ENCODE measurements around the gene HECTD1.
"Not testable (repeated sequence)": the region's sequence is repeated elsewhere in the genome, so short reads cannot be mapped to it uniquely, and the experiment has no call there.

HECTD1 gene

GRCh38 chr14:31224808-31225207 lies 17.2 kb upstream of the HECTD1 start:
- DNase-seq = no peak

DNA sequence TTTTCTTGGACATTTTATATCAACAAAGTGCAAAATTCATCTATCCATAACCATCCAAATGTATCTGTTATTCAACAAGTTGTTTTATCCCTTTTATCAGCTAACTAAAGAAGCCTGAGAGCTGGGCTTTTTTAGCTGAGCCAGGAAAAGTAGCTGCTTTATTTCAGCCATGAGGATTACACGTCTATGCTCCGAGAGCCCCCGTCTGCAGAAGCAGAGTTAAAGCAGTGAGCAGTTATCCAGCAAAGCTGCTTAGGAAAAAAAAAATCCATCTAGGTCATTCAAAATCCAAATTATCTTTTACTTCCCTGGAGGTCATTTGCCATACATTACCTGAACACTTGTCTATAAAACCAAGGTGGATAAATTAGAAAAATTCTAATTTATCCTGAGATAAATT lies 15.7 kb upstream of the HECTD1 start:
- no peak for DNase-seq

DNA sequence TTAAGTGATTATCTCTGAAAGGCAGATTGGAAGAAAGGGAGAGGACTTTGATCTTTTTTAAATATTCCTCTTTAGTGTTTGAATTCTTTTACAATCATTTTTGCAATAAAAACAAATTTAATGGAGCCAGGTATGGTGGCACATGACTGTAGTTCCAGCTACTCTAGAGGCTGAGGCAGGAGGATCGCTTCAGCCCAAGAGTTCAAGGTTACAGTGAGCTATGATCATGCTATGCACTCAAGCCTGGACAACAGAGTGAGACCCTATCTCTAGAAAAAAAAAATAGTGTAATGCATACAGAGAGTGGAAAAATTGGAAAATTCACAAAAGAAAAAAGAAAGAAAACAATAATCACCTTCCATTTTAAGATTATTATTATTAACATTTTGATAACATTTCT lies 15.2 kb upstream of the HECTD1 start:
- no peak for DNase-seq

DNA sequence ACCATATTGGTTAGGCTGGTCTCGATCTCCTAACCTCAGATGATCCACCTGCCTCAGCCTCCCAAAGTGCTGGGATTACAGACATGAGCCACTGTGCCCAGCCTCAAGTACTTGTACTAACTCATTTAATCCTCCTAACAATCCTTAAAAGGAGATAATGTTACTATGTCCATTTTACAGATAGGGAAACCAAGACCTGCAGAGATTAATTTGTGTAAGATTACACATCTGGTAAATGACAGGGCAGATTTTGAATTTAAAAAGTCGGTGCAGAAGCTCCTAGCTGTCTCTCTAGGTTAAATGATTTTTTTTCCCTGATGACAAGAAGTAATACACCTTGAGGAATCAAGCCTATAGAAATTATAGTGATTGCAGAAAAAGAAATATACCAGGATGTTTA lies 13.7 kb upstream of the HECTD1 start:
- no peak for DNase-seq

DNA sequence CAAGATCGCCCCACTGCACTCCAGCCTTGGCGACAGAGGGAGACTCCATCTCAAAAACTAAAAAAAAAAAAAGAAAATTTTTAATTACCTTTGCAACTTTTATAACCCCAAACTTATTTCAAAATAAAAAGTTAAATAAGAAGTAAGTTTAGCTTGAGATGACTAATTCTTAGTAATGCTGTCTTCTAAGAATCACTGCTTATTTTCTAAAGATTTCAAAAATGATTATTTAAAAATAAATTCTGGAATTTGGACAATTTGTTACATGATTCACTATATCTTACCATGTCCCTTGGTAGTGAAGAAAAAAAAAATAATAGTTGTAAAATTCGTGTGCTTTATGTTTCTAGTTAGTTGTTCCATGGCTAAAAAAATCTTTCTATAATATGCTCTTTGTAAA lies 11.6 kb upstream of the HECTD1 start:
- DNase-seq = no peak

GRCh38 chr14:31216359-31216758 lies 8.8 kb upstream of the HECTD1 start:
- no peak for DNase-seq

DNA sequence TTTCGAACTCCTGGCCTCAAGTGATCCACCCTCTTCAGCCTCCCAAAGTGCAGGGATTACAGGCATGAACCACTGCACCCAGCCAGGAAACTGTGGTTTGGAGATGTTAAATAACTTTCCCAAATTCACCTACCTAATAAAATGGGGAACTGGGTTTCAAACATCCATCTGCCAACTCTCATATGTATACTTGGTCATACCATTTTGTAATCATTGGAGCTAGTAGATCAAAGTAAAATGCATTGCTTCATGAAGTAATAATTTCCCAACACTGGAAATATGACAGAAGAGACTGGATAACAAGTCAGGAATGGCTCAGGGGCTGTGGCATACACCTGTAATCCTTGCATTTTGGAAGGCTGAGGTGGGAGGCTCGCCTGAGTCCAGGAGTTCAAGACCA lies 5.3 kb upstream of the HECTD1 start:
- no peak for DNase-seq

DNA sequence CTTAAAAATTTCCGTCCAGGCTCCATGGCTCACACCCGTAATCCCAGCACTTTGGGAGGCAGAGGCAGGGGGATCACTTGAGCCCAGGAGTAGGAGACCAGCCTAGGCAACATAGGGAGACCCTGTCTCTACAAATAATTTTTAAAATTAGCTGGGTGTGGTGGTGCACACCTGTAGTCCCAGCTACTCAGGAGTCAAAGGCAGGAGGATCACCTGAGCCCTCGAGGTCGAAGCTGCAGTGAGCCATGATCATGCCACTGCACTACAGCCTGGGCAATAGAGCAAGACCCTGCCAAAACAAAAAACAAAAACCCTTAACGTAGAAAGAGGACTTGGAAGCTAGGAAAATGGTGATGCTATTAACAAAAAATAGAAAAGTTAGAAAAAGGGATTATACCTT lies 2.0 kb upstream of the HECTD1 start:
- no peak for DNase-seq

DNA sequence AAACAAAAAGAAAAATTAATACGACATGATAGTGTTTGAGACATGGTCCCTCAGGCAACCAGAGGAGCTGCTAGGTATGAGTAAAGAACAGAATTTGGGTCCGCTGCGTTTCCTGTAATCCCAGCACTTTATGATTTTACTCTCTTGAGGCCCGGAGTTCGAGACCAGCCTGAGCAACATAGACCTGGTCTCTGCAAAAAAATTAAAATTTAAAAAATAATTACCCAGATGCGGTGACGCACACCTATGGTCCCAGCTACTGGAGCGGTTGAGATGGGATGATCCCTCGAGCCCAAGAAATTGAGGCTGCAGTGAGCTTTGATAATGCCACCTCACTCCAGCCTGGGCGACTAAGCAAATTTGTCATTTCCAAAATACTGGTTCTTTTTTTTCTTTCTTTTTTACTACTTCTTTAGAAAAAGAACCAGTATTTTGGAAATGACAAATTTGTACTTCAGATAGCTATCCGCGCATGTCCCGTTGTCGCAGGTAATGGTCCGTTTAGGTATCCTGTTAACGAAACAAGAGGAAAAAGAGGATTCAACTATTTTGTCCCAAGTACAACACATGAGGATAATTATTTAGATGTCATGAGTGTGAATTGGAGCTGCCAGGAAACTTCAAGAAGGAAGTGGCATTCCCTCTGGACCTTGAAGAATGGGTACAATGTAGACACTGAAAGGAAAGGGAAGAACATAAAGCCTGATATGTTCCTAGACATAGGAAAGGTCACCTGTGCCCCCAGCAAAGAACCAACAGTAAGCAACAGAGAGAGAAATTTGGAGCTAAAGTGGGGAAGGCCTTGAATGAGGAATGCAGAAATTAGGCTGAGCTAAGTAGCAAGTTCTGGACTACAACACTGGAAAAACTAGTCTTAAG lies 1.2 kb upstream of the HECTD1 start:
- DNase-seq = no peak

DNA sequence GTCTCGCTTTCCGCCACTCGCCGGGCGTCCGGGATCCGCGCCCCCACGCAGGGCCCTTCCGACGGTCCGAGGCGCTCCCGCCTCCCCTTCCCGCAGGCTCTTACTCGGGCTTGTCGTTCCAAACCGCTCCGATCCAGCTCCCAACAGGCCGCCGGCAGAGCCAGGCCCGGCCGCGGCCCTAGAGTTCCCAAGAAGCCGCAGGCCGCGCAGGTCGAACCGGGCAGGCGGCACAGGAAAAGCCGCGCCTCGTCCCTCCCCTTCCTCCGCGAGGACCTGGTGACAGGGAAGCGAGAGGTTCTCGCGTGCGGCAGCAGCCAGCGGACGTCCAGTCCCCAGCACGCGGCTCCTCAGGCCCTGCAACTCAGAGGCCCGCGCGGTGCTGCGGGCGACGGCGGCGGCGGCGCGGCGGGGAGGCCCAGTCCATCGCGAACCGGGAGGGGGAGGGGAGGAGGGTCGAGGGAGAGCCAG lies 272 bp downstream of the HECTD1 start:
- DNase-seq = peak; percentile 88

DNA sequence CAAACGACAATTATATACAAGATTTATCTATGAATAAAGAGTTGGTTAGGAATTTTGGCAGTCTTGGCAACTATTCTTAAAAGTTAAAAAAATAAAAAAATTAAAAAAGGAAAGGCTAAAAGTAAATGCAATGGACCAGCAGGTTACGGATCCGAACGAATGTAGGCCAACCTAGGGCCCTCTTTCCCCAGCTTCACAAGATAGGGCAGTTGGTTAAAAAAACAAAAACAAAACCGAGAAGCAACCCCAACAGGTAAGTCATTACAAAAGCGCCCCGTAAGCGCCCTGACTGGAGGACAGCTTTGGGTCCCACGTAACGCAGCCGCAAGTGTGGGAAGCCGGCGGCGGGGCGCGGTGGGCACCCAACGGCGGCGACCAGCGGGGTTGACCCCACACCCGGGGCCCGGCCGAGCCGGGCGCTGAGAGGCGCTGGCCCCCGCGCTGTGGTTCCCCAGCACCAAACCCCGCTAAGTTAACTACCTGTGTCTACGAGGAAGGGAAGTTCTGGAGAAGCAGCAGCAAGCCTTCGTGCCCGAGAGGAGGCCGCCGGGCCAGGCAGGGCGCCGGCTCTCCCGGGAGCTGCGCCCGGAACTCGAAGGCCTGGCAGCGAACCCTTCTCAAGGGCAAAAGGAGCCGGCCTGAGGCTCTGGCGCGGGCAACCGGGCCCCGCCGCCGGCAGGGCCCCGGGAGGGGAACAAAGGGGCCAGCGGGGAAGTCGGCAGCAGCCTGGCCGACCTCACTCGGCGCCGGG lies 882 bp downstream of the HECTD1 start:
- peak; percentile 31 for DNase-seq

- DNase-seq = peak; percentile 34
Observed at GRCh38 chr14:31205681-31206535, 1.7 kb downstream of the HECTD1 start.

DNA sequence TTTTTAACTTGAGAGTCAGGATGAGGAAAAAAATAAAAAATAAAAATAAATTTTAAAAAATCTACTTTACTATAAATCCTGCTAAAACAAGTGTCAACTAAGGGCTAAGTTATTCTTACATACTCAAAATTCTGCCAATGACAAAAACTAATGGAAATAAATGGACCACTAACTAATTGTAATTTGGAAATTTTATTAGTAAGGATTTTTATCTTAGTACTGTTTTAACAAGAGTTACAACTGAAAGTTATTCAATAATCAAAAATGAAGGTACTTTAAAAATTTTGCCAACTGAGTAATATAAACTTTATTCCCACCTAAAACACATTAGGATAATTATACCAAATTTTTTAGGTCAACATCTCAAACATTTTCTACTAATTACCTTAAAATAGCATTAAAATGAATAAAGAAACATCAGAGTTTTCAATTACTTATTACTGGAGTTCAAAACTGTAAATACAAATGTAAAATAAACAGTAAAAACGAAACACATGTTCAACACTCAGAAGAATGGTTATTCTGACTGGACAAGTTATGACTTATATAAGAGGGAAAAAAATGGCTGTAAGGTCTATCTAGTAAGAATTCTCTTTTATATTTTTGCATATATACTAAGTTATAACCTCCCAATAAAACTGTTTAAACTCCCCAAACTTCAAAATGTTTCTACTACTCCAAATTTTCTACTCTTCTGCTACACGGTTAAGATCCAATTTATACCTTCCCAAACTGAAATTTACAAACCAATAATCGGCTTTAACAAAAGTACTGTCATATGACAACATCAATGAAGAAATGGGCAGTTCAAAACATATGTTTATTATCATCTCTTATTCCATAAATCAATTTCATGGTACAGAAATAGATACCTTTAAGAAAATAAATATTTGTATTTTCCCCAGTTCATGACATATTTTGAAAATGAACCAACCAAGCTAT lies 2.7 kb downstream of the HECTD1 start:
- no peak for DNase-seq

DNA sequence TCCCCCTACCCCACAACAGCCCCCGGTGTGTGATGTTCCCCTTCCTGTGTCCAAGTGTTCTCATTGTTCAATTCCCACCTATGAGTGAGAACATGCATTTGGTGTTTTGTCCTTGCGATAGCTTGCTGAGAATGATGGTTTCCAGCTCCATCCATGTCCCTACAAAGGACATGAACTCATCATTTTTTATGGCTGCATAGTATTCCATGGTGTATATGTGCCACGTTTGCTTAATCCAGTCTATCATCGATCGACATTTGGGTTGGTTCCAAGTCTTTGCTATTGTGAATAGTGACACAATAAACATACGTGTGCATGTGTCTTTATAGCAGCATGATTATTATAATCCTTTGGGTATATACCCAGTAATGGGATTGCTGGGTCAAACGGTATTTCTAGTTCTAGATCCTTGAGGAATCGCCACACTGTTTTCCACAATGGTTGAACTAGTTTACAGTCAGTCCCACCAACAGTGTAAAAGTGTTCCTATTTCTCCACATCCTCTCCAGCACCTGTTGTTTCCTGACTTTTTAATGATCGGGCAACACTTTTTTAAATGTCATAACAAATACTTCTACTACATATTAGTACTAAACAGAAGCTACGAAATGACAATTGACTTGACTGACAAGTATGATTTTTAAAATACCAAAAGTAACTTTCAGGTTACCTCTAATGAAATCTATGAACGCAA lies 3.5 kb downstream of the HECTD1 start:
- DNase-seq = not testable (repeated sequence)

DNA sequence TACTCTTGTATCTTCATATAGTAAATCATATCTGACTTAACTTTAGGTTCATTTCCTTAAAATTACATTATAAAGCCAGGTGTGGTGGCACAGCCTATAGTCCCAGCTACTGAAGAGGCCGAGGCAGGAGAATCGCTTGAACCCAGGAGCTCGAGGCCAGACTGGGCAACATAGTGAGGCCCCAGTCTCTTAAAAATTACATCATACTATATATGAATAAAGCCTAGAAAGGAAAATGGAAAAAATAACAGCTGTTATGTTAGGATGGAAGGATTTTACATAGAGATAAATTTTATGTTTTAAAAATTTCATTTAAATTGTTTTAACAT lies 4.2 kb downstream of the HECTD1 start:
- DNase-seq = no peak

DNA sequence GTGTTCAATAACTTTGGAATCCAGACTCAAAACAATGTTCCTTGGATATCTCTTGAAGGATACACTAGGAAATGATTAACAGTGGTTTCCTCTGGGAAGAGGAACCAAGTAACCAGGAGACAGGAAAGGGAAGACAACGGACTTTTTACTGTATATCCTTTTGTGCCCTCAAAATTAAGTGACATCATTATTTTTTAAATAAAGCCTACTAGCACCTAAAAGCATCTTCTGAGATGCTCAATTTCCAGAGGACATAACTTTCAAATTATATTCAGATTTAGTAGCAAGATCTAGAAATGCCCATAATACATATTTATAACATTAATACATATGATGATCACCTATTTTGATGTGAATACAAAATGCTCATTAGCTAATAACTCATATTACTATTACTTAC lies 6.5 kb downstream of the HECTD1 start:
- DNase-seq = no peak

GRCh38 chr14:31200702-31200990 lies 6.9 kb downstream of the HECTD1 start:
- DNase-seq = no peak

- DNase-seq = no peak
Observed at GRCh38 chr14:31197671-31198070, 9.9 kb downstream of the HECTD1 start.

DNA sequence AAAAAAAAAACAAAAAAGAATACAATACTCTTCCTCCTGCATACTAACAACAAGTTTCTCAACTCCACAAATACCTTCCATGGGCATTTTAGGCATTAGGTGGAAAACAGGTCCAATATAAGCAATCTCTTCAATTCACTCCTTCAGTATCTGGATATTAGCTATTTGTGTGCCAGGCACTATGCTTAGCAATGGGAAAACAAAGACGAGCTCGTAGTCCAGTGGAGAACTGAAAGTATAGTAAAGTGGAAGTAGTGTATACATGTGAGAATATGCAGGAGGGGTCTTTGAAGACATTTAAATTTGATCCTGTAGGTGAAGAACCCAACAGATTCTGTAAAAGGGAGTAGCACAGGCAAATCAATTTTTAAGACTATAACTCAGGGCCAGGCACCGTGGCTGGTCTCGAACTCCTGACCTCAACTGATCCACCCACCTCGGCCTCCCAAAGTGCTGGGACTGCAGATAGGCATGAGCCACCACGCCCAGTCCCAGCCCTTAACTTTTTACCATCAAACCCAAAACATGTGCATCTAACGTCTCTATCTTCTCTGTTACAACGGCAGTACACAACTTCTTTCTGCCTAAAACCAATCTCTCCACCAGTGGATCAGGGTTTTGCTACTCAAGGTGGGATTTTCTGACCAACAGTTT lies 10.6 kb downstream of the HECTD1 start:
- no peak for DNase-seq

DNA sequence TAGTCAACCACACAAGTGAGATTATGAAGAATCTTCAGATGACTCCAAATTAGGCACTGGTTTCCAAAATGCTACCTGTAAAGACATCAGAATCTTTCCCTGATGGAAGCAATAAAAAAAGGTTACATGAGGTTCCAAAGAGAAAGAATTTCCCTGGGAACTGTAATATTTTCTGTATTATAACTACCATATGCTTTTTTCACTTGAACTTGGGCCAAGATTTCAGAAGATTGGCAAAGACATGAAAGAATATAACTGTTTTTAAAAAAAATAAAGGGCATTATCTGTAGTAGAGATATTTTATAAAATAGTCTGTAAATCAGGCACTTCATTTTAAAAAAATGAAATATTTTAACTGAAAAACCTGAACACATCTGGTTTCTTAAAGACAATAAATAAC lies 12.9 kb downstream of the HECTD1 start:
- no peak for DNase-seq

DNA sequence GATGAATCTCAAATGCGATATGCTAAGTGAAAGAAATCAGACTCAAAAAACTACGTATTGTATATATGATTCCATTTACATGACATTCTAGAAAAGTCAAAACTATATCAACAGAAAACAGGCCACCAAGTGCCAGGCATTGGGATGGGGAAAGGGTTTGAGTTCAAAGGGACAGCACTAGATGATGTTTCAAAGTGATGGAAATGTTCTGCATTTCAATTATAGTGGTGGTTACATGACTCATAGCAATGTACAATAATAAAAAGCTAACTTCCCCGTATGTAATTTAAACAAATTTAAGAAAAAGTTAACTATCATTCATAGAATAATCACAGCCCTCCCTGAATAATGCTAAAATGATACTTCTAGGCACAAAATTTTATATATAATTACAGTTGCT lies 13.5 kb downstream of the HECTD1 start:
- no peak for DNase-seq

All from NCI-H526 treated with DMSO at 0.1 percent for 48 hours (cell line).